HG02588 (cell line): Measurements from ENCODE around the gene FBXO27.
"Not testable (repeated sequence)": the region's sequence is repeated elsewhere in the genome, so short reads cannot be mapped to it uniquely, and the experiment has no call there.

Experiments used
- ATAC-seq: cut with Tn5 transposase; IDR thresholded peaks from one replicate; pipeline ENCODE4 v1.9.1; 2021; ENCODE audit warnings: mild to moderate bottlenecking, moderate library complexity; ENCODE audit not compliant: unreplicated experiment

FBXO27 gene

GRCh38 chr19:39045506-39045905 is 13.2 kb upstream of the FBXO27 start:
- ATAC-seq: no peak

DNA sequence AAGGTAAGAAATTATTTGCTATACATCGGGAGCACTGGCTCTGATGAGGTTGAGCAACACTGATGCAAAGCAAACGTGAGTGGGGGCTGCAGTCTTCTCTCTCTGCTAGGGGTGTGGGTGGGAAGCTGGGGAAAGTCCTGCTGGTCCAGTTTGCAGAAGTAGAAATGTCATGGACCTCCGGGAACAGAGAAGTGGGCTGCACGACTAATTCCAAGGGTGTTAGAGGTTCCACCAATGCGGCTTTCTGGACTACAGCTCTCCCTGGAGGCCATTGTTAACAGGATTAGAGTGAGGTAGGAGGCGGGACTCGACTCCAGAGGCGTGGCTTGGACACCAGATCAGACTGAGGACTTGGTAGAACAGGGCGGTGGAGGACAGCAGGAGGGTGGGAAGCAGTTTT is 5.7 kb upstream of the FBXO27 start:
- no peak for ATAC-seq

DNA sequence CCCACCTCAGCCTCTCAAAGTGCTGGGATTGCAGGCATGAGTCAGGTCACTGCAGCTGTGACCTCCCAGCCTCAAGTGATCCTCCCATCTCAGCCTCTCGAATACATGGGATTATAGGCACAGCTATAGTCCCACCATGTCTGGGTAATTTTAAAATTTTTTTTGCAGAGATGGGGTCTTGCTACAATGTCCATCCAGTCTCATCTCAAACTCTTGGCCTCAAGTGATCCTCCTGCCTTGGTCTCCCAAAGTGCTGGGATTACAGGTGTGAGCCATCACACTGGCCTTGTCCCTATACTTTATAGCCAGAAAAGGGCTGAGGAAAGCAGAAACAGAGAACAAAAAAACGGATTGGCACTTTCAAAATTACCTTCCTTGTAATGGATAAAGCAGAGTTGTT is 4.8 kb upstream of the FBXO27 start:
- ATAC-seq: no peak

DNA sequence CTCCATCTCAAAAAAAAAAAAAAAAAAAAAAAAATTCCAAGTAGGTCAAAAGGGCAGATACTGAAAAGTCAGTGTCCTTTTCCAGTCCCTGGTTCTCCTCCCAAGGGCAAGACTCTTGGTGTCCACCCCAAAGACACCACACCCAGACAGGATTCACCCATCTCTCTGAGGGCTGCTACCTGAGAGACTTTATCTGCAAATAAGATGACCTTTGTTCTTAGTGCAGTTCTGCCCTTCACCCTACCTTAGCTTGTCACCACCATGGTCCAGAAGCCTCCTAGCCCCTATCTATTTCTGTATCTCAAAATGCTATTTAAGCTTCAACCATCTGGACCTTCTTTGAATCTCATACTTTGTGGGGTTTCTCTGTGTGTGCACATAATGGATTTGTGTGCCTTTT is 4.2 kb upstream of the FBXO27 start:
- ATAC-seq: no peak

DNA sequence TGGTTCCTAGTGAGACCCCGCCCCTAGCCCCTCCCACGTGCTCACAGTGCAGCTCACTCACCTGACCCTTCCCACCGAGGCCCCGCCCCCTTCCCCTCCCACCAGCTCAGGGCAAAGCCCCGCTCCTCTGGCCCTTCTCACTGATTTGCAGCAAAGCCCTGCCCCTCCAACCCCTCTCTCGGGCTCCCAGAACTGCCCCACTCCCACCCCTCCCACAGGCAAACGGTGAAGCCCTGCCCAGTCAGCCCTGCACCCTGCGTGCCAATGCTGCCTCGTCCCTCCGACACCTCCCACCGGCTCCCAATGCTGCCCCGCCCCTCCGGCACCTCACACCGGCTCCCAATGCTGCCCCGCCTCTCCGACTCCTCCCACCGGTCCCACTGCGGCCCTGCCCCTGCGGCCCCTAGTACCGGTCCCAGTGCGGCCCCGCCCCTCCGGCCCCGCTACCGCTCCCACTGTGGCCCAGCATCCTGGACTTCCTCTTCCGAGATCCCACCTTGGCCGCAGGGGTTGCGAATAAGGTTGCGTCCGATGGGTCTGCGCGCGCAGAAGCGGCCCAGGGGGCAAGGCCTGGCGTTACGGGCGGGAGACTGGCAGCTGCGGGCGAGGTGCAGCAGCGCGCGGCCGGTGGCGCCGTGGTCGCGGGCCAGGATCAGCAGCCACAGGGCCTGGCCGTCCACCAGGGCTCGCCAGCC is 834 bp downstream of the FBXO27 start:
- peak; percentile 57 for ATAC-seq

- no peak for ATAC-seq
Observed at GRCh38 chr19:39030854-39031367, 1.4 kb downstream of the FBXO27 start.

- ATAC-seq: no peak
Observed at GRCh38 chr19:39024875-39025641, 7.3 kb downstream of the FBXO27 start.

DNA sequence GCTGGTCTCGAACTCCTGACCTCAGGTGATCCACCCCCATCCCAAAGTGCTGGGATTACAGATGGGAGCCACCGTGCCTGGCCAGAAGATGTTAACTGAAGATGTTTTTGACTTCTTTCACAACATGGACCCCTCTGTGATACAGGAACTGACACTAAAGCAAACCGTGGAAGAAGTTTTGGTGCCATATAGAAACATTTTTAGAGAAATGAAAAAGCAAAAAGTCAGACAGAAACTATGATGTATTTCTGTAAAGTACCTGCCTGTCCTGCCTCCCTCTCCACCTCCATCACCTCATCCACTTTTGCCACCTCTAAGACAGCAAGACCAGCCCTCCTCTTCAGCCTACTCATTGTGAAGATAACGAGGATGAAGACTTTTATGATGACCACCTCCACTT is 11.3 kb downstream of the FBXO27 start:
- ATAC-seq: no peak

- ATAC-seq: no peak
Observed at GRCh38 chr19:39017646-39018045, 14.7 kb downstream of the FBXO27 start.

DNA sequence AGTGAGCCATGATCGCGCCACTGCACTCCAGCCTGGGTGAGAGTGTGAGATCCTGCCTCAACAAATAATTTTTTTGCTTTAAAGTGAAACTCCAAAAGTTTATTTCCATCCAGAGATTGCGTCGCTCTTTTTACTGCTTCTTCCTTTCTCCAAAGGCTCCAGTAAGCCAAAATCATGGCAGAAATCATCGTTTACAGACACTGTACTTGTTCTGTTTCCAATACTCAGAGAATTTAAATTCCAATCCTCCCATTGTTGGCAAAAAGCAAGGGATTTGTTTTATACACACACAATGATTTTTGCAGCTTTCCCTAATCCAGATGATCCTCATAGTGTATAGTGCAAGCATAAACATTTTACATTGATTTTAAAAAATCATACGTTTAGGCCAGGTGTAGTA is 15.3 kb downstream of the FBXO27 start:
- ATAC-seq: no peak

DNA sequence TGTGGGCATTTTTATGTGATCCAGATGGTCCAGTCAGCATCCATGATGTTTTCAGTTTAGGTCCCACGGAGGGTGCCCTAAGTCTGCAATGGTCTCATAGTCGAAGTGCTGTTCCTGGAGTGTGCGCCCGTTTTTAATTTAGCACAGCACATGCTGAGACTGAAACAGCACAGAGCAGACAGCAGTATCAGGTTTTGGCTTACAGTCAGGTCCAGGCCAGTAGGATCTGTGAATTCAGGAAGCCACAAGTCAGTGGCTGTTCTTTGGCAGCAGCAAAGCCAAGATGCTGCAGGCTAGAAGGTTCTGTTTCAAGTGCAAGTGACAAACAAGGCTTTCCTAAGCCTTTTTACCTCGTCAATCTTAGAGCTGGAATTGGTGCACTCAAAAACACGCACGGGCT is 18.3 kb downstream of the FBXO27 start:
- ATAC-seq: no peak

DNA sequence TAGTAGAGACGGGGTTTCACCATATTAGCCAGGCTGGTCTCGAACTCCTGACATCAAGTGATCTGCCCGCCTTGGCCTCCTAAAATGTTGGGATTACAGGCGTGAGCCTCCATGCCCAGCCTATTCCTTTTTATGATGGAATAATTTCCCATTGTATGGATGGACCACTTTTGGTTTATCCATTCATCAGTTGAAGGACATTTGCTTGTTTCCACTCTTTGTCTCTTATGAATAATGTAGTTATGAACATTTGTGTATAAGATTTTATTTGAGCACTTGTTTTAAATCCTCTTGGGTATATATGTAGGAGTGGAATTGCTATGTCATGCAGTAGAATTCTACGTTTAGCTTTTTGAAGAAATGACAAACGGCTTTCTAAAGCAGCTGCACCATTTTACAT is 23.3 kb downstream of the FBXO27 start:
- no peak for ATAC-seq

GRCh38 chr19:39008137-39008536 is 24.2 kb downstream of the FBXO27 start:
- ATAC-seq: no peak

DNA sequence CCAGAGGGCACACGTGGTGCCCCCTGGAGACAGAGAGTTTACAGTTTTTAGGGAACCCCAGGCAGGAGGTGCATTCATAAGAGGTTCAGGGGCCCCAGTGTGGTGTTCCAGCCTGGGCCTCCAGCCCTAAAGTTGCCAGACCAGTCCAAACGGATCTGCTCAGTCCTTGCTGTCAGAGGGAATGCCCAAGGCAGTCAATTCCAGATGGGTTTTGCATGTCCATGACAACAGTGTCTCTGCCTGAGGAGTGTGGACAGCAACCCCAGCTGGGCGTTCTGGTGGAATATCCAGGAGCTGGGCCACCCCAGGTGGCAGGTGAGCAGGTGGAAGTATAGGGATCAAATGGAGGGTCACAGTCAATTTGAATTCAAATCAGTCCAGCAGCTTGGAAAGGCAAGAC is 25.3 kb downstream of the FBXO27 start:
- no peak for ATAC-seq

- ATAC-seq: no peak
Observed at GRCh38 chr19:39004403-39004802, 27.9 kb downstream of the FBXO27 start.

DNA sequence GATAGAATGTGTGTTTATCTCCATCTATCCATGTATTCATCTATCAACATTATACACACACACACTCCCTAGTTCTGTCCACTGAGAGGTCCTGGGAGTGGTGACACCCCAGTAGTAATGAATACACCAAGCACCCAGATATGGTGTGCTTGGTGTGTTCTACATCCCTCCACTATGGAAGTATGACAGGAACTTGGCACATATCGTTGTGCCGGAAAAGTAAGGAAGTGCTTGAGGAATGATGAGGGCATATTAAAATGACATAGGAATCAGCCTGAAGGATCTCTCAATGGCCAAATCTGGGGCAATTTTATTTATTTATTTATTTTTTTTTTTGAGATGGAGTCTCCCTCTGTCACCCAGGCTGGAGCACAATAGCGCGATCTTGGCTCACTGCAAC is 28.6 kb downstream of the FBXO27 start:
- no peak for ATAC-seq

DNA sequence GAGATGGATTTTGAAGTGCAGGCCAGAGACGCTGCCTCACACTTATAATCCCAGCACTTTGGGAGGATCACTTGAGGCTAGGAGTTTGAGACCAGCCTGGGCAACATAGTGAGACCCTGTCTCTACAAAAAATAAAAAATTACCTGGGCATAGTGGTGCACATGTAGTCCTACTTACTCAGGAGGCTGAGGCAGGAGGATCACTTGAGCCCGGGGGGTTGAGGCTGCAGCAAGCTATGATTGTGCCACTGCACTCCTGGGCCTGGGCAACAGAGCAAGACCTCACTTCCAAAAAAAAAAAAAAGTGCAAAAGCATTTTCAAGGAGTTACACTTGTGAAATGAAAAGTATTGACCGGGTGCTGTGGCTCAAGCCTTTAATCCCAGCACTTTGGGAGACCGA is 29.2 kb downstream of the FBXO27 start:
- no peak for ATAC-seq

GRCh38 chr19:39001041-39001440 is 31.3 kb downstream of the FBXO27 start:
- no peak for ATAC-seq

GRCh38 chr19:38997576-38997975 is 34.8 kb downstream of the FBXO27 start:
- ATAC-seq: not testable (repeated sequence)

GRCh38 chr19:38993271-38993670 is 39.1 kb downstream of the FBXO27 start:
- ATAC-seq: no peak

DNA sequence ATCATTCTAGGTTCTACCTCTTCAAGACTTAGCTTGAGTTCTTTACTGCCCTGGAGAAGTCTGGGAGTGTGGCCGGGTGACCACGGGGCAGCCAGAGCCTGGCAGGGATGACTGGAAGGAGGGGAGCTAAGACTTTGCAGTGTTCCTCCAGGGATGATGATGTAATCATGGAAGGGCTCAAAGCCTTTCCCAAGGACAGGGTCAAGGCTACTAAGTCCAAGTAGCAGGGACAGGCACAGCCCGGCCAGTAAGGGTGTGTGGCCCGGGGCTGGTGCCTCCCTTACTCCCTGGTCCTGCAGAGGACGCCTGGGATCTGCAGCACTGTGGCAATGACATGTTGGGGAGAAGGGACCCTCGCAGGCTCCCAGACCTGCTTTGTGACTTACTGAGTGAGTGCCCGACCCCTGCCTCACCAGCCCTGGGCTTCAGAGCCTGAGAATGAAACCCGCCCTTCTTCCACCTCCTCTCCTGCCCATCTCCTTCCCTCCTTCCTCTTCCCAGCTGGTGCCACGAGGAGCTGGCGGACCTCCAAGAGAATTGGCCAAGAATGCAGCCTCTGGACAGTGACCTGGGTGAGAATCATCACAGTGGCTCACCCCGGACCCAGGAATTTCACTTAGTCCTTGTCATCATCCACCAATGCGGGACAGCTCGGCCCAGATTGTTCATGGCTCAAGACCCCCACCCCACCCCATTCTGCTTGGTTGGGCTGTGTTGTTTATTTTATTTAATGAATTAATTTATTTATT is 41.2 kb downstream of the FBXO27 start:
- no peak for ATAC-seq

- ATAC-seq: not testable (repeated sequence)
Observed at GRCh38 chr19:38989614-38990013, 42.7 kb downstream of the FBXO27 start.
